H1 (cell line): ENCODE measurements around the gene PPP2R2C. TPM values are rescaled to one million over a fixed set of nuclear protein-coding genes. Genes with fewer than 3 reads are reported as not detected.

Experiments
- CHD2 ChIP-seq: IDR thresholded peaks from 2 replicates; pipeline ENCODE4 v1.6.1; 2012; ENCODE audit warnings: low read length, improper control_type of control experiment
- CREB1 ChIP-seq: IDR thresholded peaks from 2 replicates; pipeline ENCODE4 v1.6.1; 2012; ENCODE audit warnings: inconsistent platforms
- CTBP2 ChIP-seq: IDR thresholded peaks from 2 replicates; pipeline ENCODE4 v1.7.0; 2011; ENCODE audit warnings: borderline replicate concordance, mild to moderate bottlenecking, moderate library complexity, mixed read lengths, low read length; ENCODE audit not compliant: insufficient read depth, insufficient read length
- HDAC2 ChIP-seq, 2 experiments: fragments of 300-600 bp in 1 of 2; sonication (generic) in 1 of 2; IDR thresholded peaks; 2 replicates each; pipeline ENCODE4 v1.6.1; 2011 to 2012; ENCODE audit warnings: low read depth in 2 of 2, low read length in 2 of 2, mild to moderate bottlenecking in 2 of 2, moderate library complexity in 2 of 2, borderline replicate concordance in 1 of 2, inconsistent platforms in 1 of 2
- MAFK ChIP-seq: IDR thresholded peaks from 2 replicates; pipeline ENCODE4 v1.6.1; 2012; ENCODE audit warnings: low read depth, mild to moderate bottlenecking, improper control_type of control experiment, low read length
- RFX5 ChIP-seq: IDR thresholded peaks from 2 replicates; pipeline ENCODE4 v1.6.1; 2011; ENCODE audit warnings: low read depth, low read length, improper control_type of control experiment, borderline replicate concordance
- polyA plus RNA-seq, 7 experiments: library from polyadenylated mRNA; depleted of rRNA in 3 of 7; stranded (reverse) in 5 of 7; unstranded in 2 of 7; fragments of >200 nt in 5 of 7; fragments of 200-250 nt in 2 of 7; gene quantifications; 1 replicate in 5 of 7; 2 replicates in 1 of 7; 4 replicates in 1 of 7; pipeline versions ENCODE4 v1.2.1 to v1.2.3, GENCODE V29; 2011 to 2013; ENCODE audit warnings: missing spikeins in 2 of 7, mixed read lengths in 2 of 7
- total RNA-seq: library from RNA; stranded (reverse); fragmentation: NEBNext Ultra II Directional; extraction: Animal tissue kit (Norgen Biotek cat#: 25700); gene quantifications from 2 replicates; pipeline ENCODE4 v1.2.1, GENCODE V29; 2021
- TF ChIP-seq, protein P1 (sequence below): IDR thresholded peaks from 2 replicates; pipeline ENCODE4 v1.6.1; 2012; ENCODE audit warnings: low read length, inconsistent platforms

Gene PPP2R2C
- total and polyA plus RNA-seq, 2 of the 8 experiments (the other 6 are each of a cell fraction or from before 2014, with no cell fraction given) = 6.4 TPM

DNA sequence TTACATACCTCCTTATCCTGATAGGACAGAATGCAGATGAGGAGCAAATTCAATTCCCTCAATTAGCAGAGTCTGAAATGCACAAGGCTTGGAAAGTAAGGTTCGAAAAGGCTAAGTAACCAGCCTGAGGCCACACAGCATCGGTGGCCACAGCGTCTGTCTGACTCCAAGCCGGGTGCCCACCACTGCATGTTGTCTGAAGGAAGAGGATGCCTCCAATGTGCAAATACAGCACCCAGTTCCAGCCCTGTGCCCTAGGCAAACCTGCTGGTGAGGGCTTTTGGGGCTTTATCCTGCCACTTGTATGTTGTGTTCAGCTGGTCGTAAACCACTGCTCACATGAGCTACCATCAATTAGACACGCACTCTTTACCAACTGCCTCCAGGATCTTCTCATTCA is 48.6 kb upstream of the PPP2R2C start (continued):
- no peak for TF ChIP-seq CTBP2
- TF ChIP-seq CHD2 = no peak
- TF ChIP-seq MAFK = no peak
- TF ChIP-seq RFX5 = no peak
- no peak for TF ChIP-seq CREB1
- TF ChIP-seq, protein P1, sequence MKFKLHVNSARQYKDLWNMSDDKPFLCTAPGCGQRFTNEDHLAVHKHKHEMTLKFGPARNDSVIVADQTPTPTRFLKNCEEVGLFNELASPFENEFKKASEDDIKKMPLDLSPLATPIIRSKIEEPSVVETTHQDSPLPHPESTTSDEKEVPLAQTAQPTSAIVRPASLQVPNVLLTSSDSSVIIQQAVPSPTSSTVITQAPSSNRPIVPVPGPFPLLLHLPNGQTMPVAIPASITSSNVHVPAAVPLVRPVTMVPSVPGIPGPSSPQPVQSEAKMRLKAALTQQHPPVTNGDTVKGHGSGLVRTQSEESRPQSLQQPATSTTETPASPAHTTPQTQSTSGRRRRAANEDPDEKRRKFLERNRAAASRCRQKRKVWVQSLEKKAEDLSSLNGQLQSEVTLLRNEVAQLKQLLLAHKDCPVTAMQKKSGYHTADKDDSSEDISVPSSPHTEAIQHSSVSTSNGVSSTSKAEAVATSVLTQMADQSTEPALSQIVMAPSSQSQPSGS = no peak
- TF ChIP-seq HDAC2 (IDR thresholded peaks at IDR 0.05; ENCODE audit: borderline replicate concordance in 1 of 2, low read depth in 2 of 2, low read length in 2 of 2) = no peak
